AG09309 (cell line): ENCODE results near the gene TMIGD2.

ENCODE experiments used
- DNase-seq: peaks from one replicate; pipeline ENCODE4 v3.0.0-alpha.2; 2010; ENCODE audit warnings: low read depth
- H3K4me3 ChIP-seq: 2 replicates; pipeline ENCODE4 v1.5.1; 2011; ENCODE audit warnings: mild to moderate bottlenecking, low read depth, low read length, moderate library complexity; ENCODE audit not compliant: control insufficient read depth
- CTCF ChIP-seq: IDR thresholded peaks from 2 replicates; pipeline ENCODE4 v1.5.1; 2011; ENCODE audit warnings: mild to moderate bottlenecking, low read depth, low read length, inconsistent platforms; ENCODE audit not compliant: insufficient read depth, control insufficient read depth; ENCODE audit errors: missing control alignments

The TMIGD2 gene

GRCh38 chr19:4324228-4324627, 22.0 kb upstream of the TMIGD2 start:
- no peak for TF ChIP-seq CTCF

GRCh38 chr19:4323692-4324091, 21.5 kb upstream of the TMIGD2 start:
- no peak for DNase-seq

More at GRCh38 chr19:4324228-4324627, 22.0 kb upstream of the TMIGD2 start:
- no peak for DNase-seq
- H3K4me3 ChIP-seq = no peak overlapping the region

GRCh38 chr19:4322942-4323665, 20.9 kb upstream of the TMIGD2 start:
- no peak overlapping the region for H3K4me3 ChIP-seq
- no peak for DNase-seq
- TF ChIP-seq CTCF = no peak

More at GRCh38 chr19:4323692-4324091, 21.5 kb upstream of the TMIGD2 start:
- no peak overlapping the region for H3K4me3 ChIP-seq
- no peak for TF ChIP-seq CTCF

GRCh38 chr19:4320419-4320818, 18.2 kb upstream of the TMIGD2 start:
- no peak for TF ChIP-seq CTCF
- no peak for DNase-seq
- H3K4me3 ChIP-seq = no peak overlapping the region

DNA sequence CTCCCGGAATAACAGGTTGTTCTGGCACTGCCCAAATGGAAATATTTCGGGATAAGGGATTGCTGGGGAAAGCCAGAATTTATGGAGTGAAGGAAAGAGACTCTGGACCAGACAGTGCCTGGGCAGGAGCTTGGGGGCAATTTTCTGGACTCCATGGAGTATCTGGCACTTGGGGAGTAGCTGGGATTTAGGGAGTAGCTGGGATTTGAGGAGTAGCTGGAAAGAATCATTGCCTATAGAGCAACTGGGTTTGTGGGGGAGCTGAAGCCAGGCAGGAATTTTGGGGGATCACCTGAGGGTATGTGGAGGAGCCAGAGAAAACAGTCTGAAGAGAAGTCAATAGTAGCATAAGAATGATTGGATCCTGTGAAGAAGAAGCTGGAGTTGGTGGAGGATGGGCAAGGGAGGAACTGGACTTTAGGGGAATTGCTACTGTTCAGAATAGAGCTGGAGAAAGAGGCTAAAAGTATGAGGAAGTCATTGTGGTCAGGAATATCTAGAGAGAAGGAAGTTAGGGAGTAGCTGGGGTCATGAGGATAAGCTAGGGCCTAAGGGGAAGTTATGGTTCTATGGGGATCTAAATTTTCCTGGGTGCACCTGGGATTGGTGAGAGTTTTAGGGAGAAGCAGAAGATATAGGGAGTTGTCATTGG, 17.0 kb upstream of the TMIGD2 start:
- TF ChIP-seq CTCF = no peak
- no peak for DNase-seq
- no peak overlapping the region for H3K4me3 ChIP-seq

- TF ChIP-seq CTCF = no peak
- no peak for DNase-seq
- no peak overlapping the region for H3K4me3 ChIP-seq
Observed at GRCh38 chr19:4318460-4318859, 16.3 kb upstream of the TMIGD2 start.

- no peak for TF ChIP-seq CTCF
- no peak for DNase-seq
- no peak overlapping the region for H3K4me3 ChIP-seq
Observed at GRCh38 chr19:4316956-4317355, 14.8 kb upstream of the TMIGD2 start.
